HG03565 (cell line): ENCODE data around the gene MEF2A.
"Not testable (repeated sequence)": the region's sequence is repeated elsewhere in the genome, so short reads cannot be mapped to it uniquely, and the experiment has no call there.

Experiments
- ATAC-seq: cut with Tn5 transposase; IDR thresholded peaks from one replicate; pipeline ENCODE4 v1.9.1; 2021; ENCODE audit warnings: mild to moderate bottlenecking, moderate library complexity; ENCODE audit not compliant: unreplicated experiment

Gene MEF2A

DNA sequence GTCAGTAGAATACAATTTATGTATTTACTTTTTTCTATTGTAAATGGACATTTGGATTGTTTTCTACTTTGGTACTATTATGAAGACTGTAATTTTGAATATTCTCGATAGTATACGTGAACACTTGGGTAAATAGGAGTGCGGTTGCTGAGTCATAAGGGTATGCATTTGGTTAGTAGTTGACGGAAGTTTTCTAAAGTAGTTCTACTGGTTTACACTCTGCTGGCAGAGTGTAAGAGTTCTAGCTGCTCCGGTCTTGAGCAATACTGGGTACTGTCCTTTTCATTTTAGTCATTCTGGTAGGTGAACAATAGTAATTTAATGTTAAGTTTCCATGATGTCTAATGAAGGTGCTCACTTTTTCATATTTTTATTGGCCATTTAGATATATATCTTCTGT lies 70.0 kb downstream of the MEF2A start:
- ATAC-seq: peak; percentile 72

DNA sequence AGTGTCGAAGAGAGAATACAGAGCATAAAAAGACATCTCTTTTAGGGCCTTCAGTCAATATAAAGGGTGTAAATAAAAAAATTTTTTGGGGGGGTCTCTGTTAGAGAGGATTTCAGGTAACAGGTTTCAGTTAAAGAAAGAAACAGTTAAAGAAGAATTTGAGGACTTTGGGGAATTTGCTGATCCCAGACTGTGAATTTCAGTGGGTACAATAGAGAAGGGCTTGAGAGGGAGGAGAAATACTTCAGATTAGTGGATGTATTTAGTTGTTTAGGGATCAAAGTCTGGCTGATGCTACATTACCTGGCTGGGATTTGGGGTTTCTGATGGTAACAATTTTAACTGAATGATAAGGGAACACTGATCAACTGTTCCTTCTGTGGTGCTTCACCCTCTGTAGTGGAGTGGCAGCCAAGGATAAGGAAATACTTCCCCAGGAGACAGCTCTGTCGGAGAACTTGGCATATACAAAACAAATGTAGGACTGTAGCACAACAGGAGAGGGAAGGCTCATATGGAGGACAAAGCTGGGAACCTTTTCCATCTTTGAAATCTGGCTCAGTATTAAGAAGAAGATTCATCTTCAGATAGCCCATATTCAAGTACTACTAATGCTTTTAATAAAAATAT lies 79.2 kb downstream of the MEF2A start:
- no peak for ATAC-seq

- no peak for ATAC-seq
These were observed 79.8 kb downstream of the MEF2A start for GRCh38 chr15:99645543-99645935.

DNA sequence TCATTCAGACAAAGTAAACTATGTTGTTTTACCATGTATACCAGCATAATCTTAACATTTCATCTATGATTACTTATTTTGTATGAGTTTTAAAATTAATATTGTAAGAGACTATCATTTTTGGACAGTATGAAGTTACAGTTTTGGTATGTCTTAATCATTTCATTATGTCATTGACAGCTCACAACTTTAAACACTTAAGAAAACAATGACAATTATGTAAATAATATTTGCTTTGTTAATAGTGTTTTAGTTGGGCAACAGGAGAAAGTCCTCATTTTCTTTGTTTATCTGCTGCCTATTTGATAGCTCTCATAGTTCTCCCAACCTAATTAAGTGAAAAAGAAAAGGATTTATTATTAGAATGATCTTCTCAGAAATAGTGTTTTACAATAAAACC lies 80.2 kb downstream of the MEF2A start:
- ATAC-seq: no peak

- ATAC-seq: no peak
These were observed 85.4 kb downstream of the MEF2A start for GRCh38 chr15:99651023-99651807.

GRCh38 chr15:99656205-99656604 lies 90.4 kb downstream of the MEF2A start:
- ATAC-seq: no peak

- ATAC-seq: no peak
These were observed 92.2 kb downstream of the MEF2A start for GRCh38 chr15:99657996-99658395.

DNA sequence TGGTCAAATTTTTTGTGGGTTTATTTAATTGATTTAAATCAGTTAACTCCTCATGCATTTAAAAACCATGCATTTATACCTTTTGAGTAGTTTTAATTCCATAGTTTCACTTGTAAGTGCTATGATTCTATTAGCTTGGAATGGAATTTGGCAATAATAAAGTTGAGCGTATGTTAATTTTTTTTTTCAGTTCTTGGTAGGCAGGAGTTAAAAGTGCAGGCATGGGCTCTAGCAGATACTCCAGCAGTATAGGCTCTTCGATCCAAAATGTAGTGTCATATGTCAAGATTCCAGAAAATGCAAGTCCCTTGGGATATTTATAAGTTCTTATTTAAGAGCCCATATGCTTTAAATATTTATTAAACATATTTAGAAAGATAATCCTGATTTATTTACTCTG lies 97.1 kb downstream of the MEF2A start:
- ATAC-seq: no peak

DNA sequence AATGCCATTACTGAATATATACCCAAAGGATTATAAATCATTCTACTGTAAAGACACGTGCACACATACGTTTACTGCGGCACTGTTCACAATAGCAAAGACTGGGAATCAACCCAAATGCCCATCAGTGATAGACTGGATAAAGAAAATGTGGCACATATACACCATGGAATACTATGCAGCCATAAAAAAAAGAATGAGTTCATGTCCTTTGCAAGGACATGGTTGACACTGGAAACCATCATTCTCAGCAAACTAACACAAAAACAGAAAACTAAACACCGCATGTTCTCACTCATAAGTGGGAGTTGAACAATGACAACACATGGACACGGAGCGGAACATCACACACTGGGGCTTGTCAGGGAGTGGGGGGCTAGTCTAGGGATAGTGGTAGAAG lies 100.3 kb downstream of the MEF2A start:
- not testable (repeated sequence) for ATAC-seq

- ATAC-seq: no peak
These were observed 102.9 kb downstream of the MEF2A start for GRCh38 chr15:99668533-99669182.

DNA sequence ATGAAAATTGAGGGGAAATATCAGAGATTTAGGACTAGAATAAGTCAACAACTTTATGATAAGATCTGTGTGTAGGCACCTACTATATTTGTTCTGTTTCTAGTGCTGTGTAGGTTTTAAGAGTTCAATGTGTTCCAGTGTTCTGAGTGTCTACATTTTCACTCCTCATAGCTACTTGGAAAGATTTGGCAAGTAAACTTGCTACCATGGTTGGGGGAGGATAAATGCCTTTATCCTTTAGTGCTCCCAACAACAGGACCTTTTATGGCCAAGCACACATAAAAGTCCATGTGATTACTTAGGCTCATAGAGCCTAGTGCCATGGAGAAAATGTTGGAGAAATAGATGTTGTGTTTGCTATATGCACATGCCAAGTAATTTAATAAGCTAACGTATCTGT lies 103.5 kb downstream of the MEF2A start:
- ATAC-seq: no peak

DNA sequence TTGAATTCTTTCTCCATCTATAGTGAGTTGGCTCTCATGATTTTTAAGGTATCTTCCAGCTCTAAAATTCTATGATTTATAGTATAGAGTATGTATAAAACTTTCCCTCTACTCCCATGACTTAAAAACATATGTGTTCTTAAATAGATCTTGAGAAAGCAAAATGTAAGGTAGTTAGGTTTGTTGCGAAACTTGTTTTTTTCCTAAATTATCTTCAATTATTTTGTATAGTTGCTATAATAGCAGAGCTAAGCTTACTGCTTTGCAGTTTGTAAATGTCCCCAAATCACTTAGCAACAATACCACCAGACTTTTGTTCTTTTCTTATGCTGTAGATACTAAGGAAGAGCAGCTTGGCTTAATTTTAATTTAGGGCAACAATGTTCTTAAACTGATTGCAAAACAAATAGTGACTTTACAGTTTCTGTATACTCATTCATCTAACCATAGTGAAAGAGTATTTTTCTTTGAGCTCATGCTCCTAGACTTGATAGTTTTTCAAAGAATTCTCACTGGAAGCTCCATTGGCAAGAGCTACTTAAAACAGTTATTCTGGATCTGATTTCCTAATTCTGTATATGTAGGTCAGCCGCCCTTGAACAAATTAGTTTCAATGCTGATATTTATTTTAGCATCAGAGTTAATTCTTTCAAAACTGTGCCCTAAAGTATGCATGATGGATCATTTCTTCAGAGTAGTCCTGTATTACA lies 106.3 kb downstream of the MEF2A start:
- no peak for ATAC-seq

DNA sequence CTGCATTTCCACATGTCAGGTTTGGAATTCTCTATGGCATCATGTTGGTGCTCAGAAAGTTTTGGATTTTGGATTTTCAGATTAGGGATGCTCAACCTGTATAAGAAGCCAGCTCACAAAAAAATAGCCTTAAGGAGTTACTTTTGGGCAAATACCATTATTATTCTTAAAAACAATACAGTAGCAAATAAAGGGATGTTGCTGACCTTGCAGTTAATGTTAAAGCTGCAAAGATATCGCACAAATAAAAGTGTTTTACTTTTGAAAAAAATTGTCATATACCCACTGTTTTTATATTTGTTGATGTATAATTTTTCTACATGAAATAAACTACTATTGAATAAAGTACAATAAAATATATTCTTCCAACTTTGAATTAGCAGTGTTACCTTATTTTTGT lies 107.3 kb downstream of the MEF2A start:
- no peak for ATAC-seq

- ATAC-seq: no peak
These were observed 108.5 kb downstream of the MEF2A start for GRCh38 chr15:99674279-99674678.

DNA sequence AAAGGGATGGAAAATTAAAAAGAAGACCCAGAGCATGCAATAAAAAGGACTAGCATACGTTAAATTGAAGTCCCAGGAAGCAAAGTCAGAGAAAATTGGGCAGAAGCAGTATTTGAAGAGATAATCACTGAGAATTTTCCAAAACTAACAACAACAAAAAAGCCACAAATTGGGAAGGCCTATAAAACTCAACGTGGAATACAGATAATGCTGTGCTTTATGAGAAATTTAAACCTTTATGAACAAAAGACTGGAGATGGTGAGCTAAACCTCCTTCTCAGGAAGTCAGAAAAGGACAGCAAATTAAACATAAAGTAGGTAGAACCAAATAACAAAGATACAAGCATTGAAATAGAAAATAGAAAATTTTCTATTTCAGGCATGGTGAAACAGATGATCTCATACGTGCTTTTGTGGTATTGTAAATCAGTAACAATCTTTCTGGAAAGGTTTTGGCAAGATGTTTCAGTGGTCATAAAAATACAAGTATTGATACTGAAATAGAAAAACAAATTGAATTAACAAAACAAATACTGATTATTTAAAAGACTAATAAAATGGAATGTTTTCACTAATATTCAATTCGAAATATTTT lies 111.9 kb downstream of the MEF2A start:
- peak; percentile 67 for ATAC-seq

DNA sequence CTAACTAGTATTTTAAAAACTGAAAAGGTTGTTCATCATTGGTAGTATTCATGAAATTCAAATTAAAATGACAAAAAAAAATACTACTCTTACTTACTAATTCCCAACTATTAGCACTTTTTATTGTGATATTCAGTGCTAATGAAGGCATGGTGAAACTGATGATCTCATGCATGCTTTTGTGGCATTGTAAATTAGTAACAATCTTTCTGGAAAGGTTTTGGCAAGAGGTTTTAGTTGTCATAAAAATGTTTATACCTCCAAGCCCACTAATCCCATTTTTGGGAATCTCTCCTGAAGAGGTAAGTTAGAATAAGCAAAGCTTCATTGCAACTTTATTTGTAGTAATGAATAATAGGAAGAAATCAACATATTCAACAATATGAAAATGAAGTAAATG lies 114.5 kb downstream of the MEF2A start:
- no peak for ATAC-seq

GRCh38 chr15:99681990-99682389 lies 116.2 kb downstream of the MEF2A start:
- no peak for ATAC-seq

GRCh38 chr15:99682455-99682854 lies 116.7 kb downstream of the MEF2A start:
- ATAC-seq: no peak

GRCh38 chr15:99683000-99683670 lies 117.4 kb downstream of the MEF2A start:
- ATAC-seq: no peak

DNA sequence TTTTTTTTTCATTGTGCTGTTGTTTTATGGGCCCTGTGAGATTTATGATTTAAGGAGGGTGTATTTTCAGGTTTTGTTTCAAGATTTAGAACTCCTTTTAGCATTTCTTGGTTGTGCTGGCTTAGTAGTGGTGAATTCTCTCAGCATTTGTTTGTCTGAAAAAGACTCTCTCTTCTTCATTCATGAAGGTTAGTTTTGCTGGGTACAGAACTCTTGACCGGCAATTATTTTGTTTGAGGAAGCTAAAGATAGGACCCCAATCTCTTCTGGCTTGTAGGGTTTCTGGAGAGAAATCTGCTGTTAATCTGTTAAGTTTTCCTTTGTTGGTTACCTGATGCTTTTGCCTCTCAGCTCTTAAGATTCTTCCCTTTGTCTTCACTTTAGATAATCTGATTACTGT lies 120.5 kb downstream of the MEF2A start:
- no peak for ATAC-seq

- ATAC-seq: no peak
These were observed 127.0 kb downstream of the MEF2A start for GRCh38 chr15:99692825-99693224.
